ENCODE results near the gene PROM2.

DNA sequence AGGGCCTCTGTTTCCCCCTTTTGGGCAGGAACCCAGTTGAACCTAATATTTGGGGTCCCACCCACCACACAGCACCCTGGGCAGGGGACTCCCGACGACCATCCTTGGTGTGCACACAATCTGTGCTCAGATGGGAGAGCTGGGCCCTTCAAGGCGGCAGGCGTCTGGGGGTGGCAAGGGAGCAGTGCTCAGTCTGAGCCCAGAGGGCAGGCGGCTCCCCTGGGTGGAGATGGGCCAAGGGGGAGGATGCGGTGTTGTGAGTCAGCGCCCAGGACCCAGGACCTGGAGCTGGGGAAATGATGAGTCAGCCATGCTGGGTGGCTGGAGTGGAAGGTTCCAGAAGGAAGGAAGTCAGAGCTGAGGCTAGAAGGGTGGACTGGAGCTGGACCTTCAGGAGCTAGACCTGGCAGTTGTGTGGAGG is 3.8 kb downstream of the PROM2 start:
- TF ChIP-seq MYC (IDR thresholded peaks at IDR 0.05; ENCODE audit: insufficient read depth, insufficient read length, insufficient replicate concordance, low read length, severe bottlenecking) (no peak), ESRRA (IDR thresholded peaks at IDR 0.05; ENCODE audit: low read length) (no peak)
- TF ChIP-seq, protein P1, sequence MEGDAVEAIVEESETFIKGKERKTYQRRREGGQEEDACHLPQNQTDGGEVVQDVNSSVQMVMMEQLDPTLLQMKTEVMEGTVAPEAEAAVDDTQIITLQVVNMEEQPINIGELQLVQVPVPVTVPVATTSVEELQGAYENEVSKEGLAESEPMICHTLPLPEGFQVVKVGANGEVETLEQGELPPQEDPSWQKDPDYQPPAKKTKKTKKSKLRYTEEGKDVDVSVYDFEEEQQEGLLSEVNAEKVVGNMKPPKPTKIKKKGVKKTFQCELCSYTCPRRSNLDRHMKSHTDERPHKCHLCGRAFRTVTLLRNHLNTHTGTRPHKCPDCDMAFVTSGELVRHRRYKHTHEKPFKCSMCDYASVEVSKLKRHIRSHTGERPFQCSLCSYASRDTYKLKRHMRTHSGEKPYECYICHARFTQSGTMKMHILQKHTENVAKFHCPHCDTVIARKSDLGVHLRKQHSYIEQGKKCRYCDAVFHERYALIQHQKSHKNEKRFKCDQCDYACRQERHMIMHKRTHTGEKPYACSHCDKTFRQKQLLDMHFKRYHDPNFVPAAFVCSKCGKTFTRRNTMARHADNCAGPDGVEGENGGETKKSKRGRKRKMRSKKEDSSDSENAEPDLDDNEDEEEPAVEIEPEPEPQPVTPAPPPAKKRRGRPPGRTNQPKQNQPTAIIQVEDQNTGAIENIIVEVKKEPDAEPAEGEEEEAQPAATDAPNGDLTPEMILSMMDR (IDR thresholded peaks at IDR 0.05 in 2 of 3, conservative IDR thresholded peaks at IDR 0.05 in 1 of 3; ENCODE audit: control insufficient read depth in 2 of 3, extremely low read depth in 1 of 3, insufficient read depth in 1 of 3, low read depth in 3 of 3, low read length in 3 of 3), result no peak
